Activated CD8-positive, alpha-beta memory T cell treated with anti-CD3 and anti-CD28 coated beads, Interleukin-2, amount 50 U/mL, for 4 hours (primary cell): ENCODE results near the gene FER1L5.
"Not testable (repeated sequence)": the region's sequence is repeated elsewhere in the genome, so short reads cannot be mapped to it uniquely, and the experiment has no call there.

Experiments used
- DNase-seq: peaks from one replicate; pipeline ENCODE4 v3.0.0-alpha.2; 2020

FER1L5 gene

DNA sequence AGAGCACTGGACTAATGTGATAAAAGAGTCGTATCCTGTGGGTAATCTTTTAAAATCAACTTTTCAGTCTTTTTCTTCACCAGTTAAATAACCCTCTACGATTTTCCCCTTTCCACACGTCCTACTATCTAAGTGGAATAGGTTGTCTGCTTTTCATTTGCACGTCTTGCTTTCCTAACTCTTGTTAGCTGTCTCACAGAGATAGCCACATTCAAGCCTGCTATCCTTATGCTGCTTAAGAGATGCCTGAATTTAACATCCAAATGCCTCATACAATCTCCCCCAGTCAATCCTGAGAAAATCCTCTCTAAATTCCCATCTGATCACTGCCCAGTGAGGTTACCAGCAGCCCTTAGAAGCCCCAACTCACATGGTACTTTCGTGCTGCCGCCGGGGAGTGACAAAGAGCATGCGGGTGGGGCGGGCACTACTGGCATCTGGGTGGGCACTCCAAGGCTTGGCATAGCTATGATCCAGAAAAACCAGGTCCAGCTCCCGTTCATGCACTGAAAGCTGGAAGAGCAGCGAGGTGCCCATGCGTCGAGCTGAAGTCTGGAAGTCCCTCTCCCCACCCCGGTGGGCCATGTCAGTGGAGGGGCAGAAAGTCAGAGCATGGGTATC, 5.9 kb upstream of the FER1L5 start:
- DNase-seq = no peak

DNA sequence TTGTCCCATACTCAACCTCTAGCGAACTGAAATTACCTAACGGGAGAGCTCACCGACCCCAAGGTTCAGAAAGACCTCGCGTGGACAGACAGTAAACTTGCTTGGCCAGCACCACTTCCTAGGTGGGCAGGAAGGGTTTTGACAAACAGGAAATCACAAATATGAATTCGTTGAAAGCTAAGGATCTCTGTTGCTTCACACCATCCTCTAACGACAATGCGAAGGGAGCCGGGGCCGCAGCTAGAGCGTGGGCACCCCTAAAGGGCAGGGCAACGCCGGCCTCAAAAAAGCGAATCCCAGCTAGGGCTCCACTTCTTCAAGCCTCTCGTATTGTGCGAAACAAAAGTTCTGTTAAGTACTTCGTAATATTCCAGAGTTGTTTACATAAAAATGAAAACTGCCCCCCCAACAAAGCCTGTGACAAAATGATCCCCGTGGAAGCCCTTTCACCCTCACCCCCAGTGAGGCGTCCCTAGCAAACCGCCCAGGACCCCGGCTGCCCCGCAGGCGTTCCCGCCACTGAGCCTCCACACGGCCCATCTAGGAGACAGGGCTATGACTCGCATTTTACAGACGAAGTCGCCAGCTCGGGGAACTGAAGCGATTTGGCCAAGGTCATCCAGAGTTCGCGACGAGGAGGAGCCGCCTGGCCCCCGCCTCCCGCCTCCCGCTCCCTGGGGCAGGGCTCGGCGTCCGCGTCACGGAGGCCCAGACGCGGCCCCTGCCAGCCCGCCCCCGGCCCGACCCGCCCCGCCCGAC, 5.0 kb upstream of the FER1L5 start:
- DNase-seq = peak; percentile 77

DNA sequence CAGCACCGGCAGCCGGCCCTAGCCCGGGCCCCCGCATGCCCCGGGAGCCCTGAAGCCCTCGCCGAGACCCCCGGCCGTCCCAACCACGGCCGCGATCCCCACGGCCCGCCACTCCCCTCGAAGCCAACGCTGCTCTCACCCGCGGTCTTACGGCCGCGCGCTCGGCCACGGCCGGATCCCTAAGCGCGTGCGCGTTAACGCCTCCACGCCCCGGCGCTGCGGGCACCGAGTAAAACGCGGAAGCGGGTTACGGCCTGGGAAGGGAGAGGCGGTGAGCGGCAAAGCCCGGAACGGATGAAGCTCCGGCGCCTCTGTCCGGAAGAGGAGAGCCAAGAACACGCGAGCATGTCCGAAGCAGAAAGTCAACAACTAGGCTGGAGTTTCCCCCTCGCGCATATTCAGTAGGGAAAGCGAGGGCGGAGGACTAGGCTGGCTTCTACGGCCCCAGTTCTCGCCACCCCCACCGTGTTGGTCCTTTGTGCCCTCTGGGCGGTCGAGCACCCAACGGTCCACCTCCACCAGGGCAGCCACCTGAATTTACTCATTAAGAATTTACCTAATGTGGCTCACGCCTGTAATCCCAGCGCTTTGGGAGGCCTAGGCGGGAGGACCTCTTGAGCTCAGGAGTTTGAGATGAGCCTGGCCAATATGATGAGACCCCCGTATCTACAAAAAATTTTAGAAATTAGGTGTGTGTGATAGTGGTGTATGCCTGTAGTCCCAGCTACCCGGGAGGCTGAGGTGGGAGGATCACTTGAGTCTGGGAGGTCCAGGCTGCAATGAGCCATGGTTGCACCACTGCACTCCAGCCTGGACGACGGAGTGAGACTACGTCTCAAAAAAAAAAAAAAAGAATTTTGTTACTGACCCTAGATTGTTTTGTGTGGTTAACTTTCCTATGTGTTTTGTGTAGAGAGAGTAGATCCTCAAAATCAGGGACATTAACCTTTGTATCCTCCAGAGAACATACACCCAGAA, 4.1 kb upstream of the FER1L5 start, which contains the start of gene KANSL3:
Gene KANSL3 (minus strand): TSS at position 169 of the 978 bp plus-strand sequence. CDS start 1,177 bp downstream, outside the sequence.
- DNase-seq = peak; percentile 87

DNA sequence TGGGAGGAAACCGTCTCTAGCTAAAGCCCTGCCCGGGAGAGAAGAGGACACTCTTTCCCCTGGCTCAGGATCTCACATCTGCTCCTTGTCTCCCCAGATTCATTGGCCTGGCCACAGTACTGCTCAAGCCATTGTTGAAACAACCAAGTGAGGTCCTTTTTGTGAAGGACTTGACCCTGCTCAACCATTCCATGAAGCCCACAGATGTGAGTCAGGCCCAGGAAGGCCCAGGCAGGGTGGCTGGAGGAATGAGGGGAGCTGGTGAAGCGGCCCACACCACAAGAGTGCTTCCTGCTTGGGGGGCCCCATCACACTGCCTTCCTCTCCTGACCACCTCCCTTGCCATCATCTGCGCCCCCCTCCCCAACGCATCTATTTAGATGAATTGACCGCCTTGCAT, 5.1 kb downstream of the FER1L5 start:
- DNase-seq = no peak

DNA sequence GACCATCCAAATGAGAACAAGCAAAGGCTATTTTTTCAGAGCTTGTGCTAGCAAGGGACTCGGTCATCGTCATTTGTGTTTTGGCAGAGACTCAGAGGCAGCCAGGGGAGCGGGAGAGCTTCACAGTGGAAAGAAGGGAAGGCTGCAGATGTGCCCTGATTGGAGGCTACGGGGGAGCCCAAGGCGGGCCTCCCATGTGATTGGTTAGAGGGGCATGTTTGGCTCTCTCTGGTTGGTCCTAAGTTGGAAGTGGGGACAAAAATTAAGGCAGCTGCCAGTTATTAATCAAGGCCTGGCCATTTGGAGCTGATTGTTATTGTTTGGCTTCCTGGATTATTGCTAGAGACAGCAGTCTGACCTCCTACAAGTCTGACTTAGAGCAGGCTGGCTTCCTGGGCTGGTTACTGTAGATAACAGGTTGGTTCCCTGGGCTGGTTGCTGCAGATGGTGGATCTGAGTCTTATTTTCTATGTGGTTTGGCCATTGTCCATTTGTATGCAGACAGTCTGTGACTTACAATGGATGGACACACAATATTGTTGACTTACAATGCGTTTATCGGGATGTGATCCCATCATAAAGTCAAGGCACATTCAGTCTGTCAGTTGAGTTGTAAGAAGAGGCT, 5.9 kb downstream of the FER1L5 start:
- no peak for DNase-seq

DNA sequence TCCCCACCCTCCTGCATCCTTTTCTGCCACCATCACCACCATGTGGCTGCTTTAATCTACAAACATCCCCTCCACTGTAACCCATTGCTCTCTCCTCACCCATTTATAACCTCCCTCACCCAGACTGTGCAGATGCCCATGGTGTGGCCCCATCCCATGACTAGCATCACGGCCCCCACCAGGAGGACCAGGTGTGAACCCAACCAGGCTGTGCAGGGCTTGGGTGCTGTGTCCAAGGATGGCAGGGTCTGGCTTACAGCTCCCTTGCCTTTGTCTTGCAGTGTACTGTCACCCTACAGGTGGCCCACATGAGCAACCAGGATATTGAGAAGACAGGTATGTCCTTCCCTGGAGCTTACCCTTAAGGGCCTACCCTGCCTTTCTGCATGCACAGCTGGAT, 6.8 kb downstream of the FER1L5 start:
- DNase-seq = no peak

DNA sequence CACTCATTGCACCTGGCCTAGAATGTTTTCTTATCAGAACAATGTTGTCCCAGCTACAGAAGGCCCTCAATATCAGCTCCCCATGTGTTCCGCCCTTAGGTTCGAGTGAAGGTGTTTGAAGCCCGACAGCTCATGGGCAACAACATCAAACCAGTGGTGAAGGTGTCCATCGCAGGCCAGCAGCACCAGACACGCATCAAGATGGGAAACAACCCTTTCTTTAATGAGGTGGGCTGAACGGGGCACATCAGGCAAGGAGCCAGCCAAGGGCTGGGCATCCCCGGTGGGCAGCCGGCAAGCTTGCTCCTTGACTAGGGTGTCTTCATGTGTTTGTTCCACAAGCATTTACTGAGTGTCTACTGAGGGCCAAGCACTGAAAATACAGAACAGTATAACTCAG, 9.2 kb downstream of the FER1L5 start:
- no peak for DNase-seq

DNA sequence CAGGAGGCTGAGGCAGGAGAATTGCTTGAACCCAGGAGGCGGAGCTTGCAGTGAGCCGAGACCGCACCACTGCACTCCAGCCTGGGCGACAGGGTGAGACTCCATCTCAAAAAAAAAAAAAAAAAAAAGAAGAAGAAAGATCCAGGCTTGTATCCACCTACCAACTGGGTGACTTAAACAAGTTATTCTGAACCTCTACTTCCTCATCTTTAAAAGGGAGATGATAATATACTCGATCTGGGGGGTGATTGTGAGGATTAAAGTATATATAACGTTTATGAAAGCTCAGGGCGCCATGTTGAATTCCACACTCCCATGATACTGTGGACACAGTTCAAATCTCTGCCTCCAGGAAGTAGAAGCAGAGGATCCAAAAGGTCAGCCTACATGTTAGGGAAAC, 12.2 kb downstream of the FER1L5 start:
- DNase-seq = not testable (repeated sequence)

DNA sequence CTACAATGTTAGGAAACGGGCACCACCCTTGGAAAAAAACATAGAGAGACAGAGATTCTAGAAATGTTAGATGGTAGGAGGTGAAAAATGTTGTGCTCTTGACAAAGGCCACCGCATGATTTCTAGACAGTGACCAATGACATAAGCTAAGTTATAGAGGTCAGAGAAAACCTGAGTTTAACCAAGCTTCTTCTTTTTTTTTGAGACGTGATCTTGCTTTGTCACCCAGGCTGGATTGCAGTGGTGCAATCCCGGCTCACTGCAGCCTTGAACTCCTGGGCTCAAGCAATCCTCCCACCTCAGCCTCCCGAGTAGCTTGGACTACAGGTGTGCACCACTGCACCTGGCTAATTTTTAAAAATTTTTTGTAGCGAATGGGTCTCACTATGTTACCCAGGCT, 13.0 kb downstream of the FER1L5 start:
- DNase-seq = no peak

DNA sequence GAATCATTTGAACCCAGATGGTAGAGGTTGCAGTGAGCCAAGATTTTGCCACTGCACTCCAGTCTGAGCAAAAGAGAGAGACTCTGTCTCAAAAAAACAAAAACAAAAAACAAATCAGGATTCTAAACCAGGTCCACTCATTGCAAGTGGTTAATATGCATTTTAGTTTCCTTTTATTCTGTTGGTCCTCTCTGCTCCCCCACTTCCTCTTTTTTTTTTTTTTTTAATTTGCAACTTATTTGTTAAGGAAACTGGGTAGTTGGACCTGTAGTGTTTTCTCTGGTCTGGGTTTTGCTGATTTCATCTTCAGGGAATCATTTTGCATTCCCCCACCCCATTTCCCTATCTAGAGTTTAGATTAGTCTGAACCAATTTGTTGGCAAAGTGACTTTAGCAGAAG, 14.0 kb downstream of the FER1L5 start:
- DNase-seq = no peak

DNA sequence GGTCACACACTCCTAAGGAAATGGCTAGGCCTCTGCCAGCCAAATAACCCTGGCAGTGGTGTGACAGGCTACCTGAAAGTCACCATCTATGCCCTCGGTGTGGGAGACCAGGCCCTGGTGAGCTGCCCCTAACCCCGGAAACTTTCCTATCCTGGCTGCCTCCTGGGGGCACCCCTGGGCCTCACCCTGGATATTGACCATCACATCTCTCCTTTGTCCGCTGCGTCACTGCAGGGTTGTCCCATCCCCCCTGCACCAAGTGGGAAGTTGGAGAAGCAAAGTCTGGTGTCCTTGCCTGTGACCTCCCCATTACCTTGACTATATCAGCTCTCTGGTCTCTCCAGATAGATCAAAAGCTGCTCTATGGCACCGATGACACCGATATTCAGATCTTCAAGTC, 18.8 kb downstream of the FER1L5 start:
- no peak for DNase-seq

DNA sequence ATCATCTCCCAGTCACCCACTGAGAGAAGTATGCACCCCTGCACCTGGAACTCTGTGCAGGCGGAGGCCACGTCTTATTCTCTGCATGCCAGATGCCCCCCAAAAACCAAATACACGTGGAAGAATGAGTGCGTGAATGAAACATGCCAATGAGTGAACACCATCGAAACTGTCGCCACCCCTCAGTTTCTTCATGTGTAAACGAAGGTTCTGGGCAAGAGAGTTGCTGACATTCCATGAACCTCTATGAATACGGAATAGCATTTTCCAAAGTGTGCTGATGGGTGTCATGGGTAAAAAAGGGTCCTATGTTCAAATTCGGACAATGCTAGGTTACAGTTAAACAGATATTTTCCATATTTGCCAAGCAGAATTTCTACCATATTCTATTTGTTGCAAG, 19.8 kb downstream of the FER1L5 start:
- DNase-seq = no peak

DNA sequence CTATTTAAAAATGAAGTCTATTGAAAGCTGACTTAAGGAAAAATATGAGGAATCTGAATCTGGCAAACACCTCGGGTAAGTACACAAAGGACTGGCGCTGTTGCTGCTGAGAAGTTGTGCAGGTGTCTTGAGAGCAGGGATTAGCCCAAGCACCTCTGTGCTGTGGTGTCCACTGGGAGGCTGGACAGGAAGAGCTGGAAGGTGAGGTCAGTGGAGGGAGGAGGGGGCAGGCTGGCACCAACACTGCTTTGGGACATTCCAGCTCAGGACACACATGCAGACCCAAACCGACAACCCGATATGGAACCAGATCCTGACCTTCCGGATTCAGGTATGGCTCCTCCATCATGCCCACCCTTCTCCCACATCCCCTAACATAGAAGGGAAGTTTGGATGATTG, 20.6 kb downstream of the FER1L5 start:
- DNase-seq = no peak

DNA sequence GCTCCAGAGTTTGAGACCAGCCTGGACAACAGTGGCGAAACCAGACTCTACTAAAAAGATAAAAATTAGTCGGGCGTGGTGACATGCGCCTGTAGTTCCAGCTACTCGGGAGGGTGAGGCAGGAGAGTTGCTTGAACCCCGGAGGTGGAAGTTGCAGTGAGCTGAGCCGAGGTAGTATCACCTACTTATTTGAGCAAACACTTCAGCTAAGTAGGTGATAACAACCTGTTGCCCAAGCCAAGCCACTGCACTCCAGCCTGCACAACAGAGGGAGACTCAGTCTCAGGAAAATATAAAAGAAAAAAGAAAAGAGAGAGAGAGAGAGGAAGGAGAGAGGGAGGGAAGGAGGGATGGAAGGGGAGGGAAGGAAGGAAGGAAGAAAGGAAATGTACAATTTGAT, 21.3 kb downstream of the FER1L5 start:
- DNase-seq = no peak

DNA sequence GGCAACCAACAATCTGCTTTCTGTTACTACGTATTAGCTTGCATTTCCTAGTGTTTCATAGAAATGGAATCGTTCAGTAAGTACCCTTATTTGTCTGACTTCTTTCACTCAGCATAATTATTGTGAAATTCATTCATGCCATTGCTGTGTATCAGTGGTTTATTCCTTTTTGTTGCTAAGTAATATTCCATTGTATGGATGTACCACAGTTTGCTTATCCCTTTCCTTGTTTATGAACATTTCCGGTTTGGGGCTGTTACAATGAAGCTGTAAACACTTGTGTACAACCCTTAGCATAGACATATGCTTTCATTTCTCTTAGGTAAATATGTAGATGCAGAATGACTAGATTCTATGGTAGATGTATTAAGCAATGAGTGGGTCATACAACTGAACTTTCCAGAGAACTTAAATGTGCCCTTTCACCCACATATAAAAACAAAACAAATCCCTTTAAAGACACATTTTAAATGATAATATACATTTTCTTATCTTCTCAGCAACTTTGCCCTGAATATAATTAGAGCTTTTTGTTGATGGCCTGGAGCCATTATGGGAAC, 21.9 kb downstream of the FER1L5 start:
- no peak for DNase-seq

DNA sequence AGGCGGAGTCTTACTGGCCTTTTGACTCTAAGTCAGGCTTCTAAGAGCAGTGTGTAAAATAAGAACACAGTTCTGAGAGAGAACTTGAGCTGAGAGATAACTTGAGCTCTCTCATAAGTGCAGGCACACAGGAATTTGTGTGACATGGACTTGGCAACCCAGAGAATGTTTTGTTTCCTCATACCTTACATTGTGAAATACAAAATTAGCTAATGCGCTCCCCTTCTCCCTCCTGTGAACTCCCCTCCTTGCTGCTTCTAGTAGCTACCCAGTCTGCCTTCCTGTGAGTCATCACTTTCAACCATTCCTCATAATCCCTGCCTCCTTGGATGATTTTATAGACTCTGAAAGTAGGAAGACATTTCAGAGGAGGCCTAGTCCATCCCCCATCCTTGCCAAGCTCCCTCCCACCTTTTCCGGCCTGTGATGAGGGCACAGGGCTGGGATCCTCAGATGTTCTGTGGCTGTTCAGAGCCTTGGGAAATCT, 22.6 kb downstream of the FER1L5 start:
- DNase-seq = no peak

DNA sequence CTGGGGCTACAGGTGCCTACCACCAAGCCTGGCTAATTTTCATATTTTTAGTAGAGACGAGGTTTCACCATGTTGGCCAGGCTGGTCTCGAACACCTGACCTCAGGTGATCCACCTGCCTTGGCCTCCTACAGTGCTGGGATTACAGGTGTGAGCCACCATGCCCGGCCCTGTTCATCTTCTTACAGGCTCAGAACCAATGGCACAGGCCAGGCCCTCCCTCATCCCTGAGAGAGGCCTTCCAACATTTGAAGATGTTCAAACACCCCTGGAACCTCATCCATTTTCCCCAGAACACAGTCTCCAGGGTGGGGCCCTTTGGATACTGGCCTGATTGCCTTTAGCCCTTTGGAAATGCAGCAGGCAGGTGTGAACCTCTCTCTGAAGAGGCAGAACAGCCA, 23.2 kb downstream of the FER1L5 start:
- DNase-seq = not testable (repeated sequence)

DNA sequence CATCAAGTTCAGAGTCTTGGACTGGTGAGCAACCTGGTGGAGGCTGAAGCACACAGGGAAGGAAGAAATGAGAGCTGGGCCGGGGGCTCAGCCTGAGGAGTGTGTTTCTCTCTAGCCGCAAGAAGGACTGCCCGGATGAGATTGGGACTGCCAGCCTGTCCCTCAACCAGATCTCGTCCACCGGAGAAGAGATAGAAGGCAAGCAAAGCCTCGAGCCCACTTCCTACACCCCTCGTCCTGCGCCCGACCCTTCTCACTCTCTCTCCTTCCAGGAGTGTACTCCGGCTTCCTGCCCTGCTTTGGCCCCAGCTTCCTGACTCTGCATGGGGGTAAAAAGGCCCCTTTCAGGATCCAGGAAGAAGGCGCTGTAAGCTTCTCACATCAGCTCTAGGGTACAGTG, 26.2 kb downstream of the FER1L5 start:
- DNase-seq = no peak

DNA sequence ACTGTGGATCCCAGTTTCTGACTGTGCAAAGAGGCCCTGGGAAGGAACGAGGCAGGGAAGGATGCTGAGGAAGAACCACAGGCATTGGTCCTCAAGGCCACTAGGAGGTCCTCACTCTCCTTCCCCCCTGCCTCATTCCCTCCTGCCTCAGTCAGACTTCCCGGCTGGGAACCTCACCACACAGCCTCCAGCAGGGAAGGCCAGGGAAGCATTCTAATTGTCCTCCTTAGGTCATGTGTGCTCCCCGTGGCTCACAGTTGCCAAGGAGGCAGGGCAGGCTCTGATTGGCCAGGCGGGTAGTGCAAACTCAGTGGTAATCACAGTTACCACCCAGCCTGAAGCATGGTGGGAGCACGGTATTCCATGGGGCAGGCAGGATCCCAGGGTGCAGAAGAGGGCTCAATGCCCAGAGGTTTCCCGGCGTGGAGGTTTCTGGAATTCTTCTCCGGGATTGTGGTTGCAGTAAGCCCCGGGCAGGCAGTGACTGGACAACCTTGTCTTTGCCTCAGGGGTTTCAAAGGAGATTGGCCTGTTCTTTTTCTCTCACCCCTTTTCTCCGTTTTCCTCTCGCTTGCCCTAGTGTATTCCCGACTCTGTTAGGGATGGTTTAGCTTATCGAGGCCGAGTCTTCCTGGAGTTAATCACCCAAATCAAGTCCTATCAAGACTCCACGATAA, 27.1 kb downstream of the FER1L5 start:
- DNase-seq = no peak

DNA sequence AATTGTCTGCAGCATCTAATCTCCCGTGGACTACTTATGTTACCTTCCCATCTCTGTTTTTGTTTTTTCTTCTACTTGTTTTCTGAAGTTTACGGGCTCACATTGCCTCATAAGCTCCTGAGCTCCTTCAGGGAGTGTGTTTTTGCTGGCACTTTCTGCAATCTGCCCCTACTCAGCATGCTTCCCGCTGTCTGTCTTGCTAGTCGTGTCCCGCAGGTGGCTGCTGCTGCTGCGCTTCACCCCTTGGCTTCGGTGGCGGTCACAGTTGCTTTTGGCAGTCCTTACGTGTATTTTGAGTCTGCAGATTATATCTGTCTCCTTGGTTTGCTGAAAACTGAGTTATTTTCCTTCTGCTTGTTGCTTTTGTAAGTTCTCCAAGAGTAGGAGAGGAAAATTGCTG, 37.3 kb downstream of the FER1L5 start:
- DNase-seq = no peak

DNA sequence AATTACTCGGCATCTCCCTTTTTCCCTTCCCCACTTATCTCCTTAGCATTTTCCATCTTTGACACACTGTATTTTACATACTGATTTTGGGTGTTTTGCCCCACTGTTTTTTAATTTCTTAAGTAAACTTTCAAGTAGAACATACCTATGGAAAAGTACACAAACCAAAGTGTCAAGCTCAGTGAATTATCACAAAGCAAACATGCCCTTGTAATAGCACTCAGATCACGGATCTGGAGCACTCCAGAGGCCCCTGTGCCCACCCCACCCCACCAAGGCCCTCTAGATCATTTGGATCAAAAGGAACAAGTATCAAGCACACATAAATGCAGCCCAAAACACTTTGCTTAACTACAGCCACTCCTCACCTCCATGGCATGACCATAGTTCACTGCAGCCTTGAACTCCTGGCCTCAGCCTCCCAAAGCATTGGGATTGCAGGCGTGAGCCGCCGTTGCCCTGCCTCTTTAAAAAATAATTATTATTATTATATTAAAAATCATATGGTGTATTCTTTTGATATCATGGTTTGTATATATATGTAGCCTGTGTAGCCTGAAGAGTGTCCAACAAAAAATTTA, 38.1 kb downstream of the FER1L5 start:
- no peak for DNase-seq

DNA sequence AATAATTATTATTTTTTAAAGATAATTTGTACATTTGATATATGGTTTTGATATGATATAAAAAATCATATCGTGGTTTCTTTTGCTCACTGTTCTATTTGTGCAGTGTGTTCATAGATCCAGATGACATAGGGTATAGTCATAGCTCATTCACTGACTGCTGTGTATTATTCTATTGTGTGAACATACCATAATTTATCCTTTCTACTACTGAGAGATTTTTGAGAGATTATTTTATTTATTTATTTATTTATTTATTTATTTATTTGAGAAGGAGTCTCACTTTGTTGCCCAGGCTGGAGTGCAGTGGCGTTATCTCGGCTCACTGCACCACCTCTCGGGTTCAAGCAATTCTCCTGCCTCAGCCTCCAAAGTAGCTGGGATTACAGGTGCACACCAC, 39.0 kb downstream of the FER1L5 start:
- no peak for DNase-seq
